HEK293 (cell line): Measurements from ENCODE around the gene DUSP22.

Source experiments
- CTCF ChIA-PET: fragments of 350-600 bp; formaldehyde crosslinking; extraction: SDS; loops from one replicate; lab custom pipeline; 2021; ENCODE audit warnings: antibody characterized with exemption; lab: Yijun Ruan, JAX
- POLR2A ChIA-PET: fragments of 300-600 bp; formaldehyde crosslinking; extraction: SDS; loops from one replicate; lab custom pipeline; 2020; ENCODE audit warnings: antibody characterized with exemption, inconsistent platforms; lab: Yijun Ruan, JAX
- H3K27ac ChIP-seq: fragments of 200-500 bp; sonication (Bioruptor generic); 2 replicates; pipeline ENCODE4 v1.5.1; 2014; ENCODE audit warnings: low read depth, low read length, control low read depth, inconsistent platforms; ENCODE audit errors: extremely low read depth
- H3K36me3 ChIP-seq, 2 experiments: fragments of 200-500 bp in 1 of 2; sonication (Bioruptor generic) in 1 of 2; 1 replicate in 1 of 2; 2 replicates in 1 of 2; pipeline ENCODE4 v1.5.1; 2014 to 2017; ENCODE audit warnings: inconsistent platforms in 2 of 2, low read length in 2 of 2; ENCODE audit not compliant: control insufficient read depth in 2 of 2, insufficient read depth in 1 of 2
- H3K4me1 ChIP-seq: fragments of 200-500 bp; sonication (Bioruptor generic); 2 replicates; pipeline ENCODE4 v1.5.1; 2014; ENCODE audit warnings: mild to moderate bottlenecking, low read length, inconsistent platforms; ENCODE audit not compliant: control insufficient read depth, insufficient read depth
- H3K4me3 ChIP-seq: 2 replicates; pipeline ENCODE4 v1.5.1; 2011; ENCODE audit warnings: low read depth, mild to moderate bottlenecking, control low read depth, low read length, moderate library complexity
- H3K9me3 ChIP-seq: fragments of 200-500 bp; sonication (Bioruptor generic); 2 replicates; pipeline ENCODE4 v1.5.1; 2014; ENCODE audit warnings: low read depth, low read length, inconsistent platforms; ENCODE audit not compliant: control insufficient read depth, insufficient read depth
- GFI1B ChIP-seq: fragments of 450-650 bp; formaldehyde crosslinking; IDR thresholded peaks from 2 replicates; pipeline ENCODE4 v1.5.1; 2016; ENCODE audit warnings: missing biosample characterization, missing genetic modification characterization
- KLF7 ChIP-seq: fragments of 450-650 bp; formaldehyde crosslinking; IDR thresholded peaks from 2 replicates; pipeline ENCODE4 v1.5.1; 2016; ENCODE audit warnings: missing biosample characterization, missing genetic modification characterization, borderline replicate concordance
- SCRT1 ChIP-seq: fragments of 450-650 bp; formaldehyde crosslinking; IDR thresholded peaks from 2 replicates; pipeline ENCODE4 v1.5.1; 2016; ENCODE audit warnings: missing biosample characterization, missing genetic modification characterization, borderline replicate concordance
- ZBTB17 ChIP-seq: fragments of 450-650 bp; formaldehyde crosslinking; IDR thresholded peaks from 2 replicates; pipeline ENCODE4 v1.5.1; 2016; ENCODE audit warnings: missing biosample characterization, missing genetic modification characterization
- ZBTB21 ChIP-seq: fragments of 450-650 bp; formaldehyde crosslinking; IDR thresholded peaks from 2 replicates; pipeline ENCODE4 v1.5.1; 2017; ENCODE audit warnings: missing biosample characterization, missing genetic modification characterization
- ZFP41 ChIP-seq: fragments of 450-650 bp; formaldehyde crosslinking; IDR thresholded peaks from 2 replicates; pipeline ENCODE4 v1.5.1; 2016; ENCODE audit warnings: missing biosample characterization, missing genetic modification characterization, borderline replicate concordance
- ZNF174 ChIP-seq: fragments of 450-650 bp; formaldehyde crosslinking; IDR thresholded peaks from 2 replicates; pipeline ENCODE4 v1.5.0; 2017; ENCODE audit warnings: missing biosample characterization, mild to moderate bottlenecking, missing genetic modification characterization
- ZNF184 ChIP-seq: fragments of 450-650 bp; IDR thresholded peaks from 2 replicates; pipeline ENCODE4 v1.5.1; 2018; ENCODE audit warnings: missing biosample characterization, mild to moderate bottlenecking, missing genetic modification characterization
- ZNF510 ChIP-seq: fragments of 450-650 bp; formaldehyde crosslinking; IDR thresholded peaks from 2 replicates; pipeline ENCODE4 v1.5.1; 2018; ENCODE audit warnings: mild to moderate bottlenecking, missing genetic modification characterization, missing biosample characterization; ENCODE audit not compliant: insufficient replicate concordance
- ZNF585B ChIP-seq: fragments of 450-650 bp; formaldehyde crosslinking; IDR thresholded peaks from 2 replicates; pipeline ENCODE4 v1.5.1; 2016; ENCODE audit warnings: missing biosample characterization, missing genetic modification characterization
- ZNF677 ChIP-seq: fragments of 450-650 bp; IDR thresholded peaks from 2 replicates; pipeline ENCODE4 v1.5.0; 2018; ENCODE audit warnings: missing biosample characterization, mild to moderate bottlenecking, missing genetic modification characterization, moderate library complexity
- ZNF768 ChIP-seq: fragments of 450-650 bp; formaldehyde crosslinking; IDR thresholded peaks from 2 replicates; pipeline ENCODE4 v1.5.1; 2018; ENCODE audit warnings: missing biosample characterization, mild to moderate bottlenecking, missing genetic modification characterization
- TF ChIP-seq, protein P1 (sequence below): fragments of 450-650 bp; formaldehyde crosslinking; IDR thresholded peaks from 2 replicates; pipeline ENCODE4 v1.5.1; 2016; ENCODE audit warnings: missing biosample characterization, missing genetic modification characterization, low read depth
- TF ChIP-seq, protein P2 (sequence below): fragments of 450-650 bp; formaldehyde crosslinking; IDR thresholded peaks from 2 replicates; pipeline ENCODE4 v1.5.1; 2016; ENCODE audit warnings: missing biosample characterization, missing genetic modification characterization
- TF ChIP-seq, protein P3 (sequence below): fragments of 450-650 bp; formaldehyde crosslinking; IDR thresholded peaks from 2 replicates; pipeline ENCODE4 v1.5.1; 2017; ENCODE audit warnings: missing biosample characterization, missing genetic modification characterization
- TF ChIP-seq, protein P4 (sequence below): fragments of 450-650 bp; formaldehyde crosslinking; IDR thresholded peaks from 2 replicates; pipeline ENCODE4 v1.5.1; 2016; ENCODE audit warnings: missing biosample characterization, missing genetic modification characterization

The DUSP22 gene

DNA sequence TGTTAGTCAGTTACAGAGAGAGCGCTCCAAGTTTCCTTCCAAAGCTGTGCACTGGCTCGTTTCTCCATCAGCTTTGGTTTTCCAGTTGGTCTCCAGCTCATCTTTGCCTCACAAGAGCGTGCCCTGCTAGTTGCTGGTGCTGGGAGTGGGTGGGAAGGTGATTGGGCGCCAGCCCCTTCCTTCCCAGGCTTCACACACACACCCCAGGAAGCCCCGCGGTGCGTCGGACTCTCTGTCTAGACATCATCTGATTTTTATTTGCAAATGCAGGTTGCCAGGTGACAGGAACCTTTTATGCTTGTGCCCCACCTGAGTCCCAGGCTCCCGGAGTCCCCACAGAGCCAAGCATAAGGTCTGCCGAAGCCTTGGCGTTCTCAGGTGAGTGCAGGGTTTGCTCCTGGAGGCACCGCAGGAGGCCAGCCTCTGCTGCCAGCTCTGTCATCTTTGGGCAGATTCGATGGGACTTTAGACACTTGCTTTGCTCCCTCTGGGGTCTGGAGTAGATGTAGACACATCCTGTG lies 106.3 kb downstream of the DUSP22 start (continued):
- TF ChIP-seq, protein P1, sequence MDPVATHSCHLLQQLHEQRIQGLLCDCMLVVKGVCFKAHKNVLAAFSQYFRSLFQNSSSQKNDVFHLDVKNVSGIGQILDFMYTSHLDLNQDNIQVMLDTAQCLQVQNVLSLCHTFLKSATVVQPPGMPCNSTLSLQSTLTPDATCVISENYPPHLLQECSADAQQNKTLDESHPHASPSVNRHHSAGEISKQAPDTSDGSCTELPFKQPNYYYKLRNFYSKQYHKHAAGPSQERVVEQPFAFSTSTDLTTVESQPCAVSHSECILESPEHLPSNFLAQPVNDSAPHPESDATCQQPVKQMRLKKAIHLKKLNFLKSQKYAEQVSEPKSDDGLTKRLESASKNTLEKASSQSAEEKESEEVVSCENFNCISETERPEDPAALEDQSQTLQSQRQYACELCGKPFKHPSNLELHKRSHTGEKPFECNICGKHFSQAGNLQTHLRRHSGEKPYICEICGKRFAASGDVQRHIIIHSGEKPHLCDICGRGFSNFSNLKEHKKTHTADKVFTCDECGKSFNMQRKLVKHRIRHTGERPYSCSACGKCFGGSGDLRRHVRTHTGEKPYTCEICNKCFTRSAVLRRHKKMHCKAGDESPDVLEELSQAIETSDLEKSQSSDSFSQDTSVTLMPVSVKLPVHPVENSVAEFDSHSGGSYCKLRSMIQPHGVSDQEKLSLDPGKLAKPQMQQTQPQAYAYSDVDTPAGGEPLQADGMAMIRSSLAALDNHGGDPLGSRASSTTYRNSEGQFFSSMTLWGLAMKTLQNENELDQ (tag by site-specific recombination), result no peak
- TF ChIP-seq ZNF768 (tag by site-specific recombination), result no peak
- TF ChIP-seq SCRT1 (tag by site-specific recombination), result no peak
- no peak for TF ChIP-seq KLF7 (tag by site-specific recombination)

DNA sequence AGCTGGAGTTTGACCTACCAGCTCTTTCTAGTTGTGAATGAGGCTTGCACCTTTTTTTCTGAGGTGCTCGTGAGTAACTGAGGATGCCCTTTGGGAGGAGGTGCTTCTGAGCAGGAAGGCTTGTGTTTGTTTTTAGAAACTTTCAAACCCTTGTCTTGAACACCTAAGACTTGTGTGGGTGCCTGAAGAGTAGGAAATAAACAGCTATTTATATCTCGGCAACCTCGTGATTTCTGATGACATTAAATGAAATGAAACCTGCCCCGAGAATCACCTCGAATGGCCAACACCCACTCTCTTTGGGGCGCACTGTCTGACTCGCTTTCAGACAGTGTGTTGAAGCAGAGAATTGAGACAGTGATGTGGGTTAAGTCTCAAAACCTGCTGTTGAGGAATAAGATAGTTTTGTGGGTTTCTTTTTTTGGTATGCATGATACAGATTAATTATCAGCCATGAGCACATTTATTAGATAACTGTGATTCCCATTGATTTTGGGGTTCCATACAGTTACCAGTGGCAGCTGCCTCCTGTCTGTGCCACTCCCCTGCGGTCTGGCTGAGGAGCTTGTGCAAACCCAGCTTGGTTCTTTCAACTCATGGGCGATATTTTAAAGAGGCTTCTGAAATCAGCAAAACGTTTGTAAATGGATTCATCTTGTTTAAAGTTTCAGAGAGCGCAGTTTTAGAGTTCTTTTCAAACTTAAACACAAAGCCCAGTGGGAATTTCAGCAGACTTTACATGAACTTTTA lies 107.7 kb downstream of the DUSP22 start:
- H3K36me3 ChIP-seq, result no peaks in the 10 kb centered on the region
- H3K9me3 ChIP-seq, result no peaks in the 10 kb centered on the region
- ChIA-PET POLR2A (no interaction called here), CTCF (interaction anchor here (0.7 to 1.6 kb wide), 5 partner anchors 8 to 1037 kb away, joined by 3 to 5 read pairs (median 5); no protein-coding TSS in a partner anchor)
- no peak overlapping the region for H3K4me3 ChIP-seq
- no peaks in the 10 kb centered on the region for H3K4me1 ChIP-seq
- H3K27ac ChIP-seq, result no peak overlapping the region
- no peak for TF ChIP-seq ZNF585B (tag by site-specific recombination)
- no peak for TF ChIP-seq ZNF184 (tag by site-specific recombination)
- TF ChIP-seq KLF7 (tag by site-specific recombination), result no peak
- TF ChIP-seq, protein P2, sequence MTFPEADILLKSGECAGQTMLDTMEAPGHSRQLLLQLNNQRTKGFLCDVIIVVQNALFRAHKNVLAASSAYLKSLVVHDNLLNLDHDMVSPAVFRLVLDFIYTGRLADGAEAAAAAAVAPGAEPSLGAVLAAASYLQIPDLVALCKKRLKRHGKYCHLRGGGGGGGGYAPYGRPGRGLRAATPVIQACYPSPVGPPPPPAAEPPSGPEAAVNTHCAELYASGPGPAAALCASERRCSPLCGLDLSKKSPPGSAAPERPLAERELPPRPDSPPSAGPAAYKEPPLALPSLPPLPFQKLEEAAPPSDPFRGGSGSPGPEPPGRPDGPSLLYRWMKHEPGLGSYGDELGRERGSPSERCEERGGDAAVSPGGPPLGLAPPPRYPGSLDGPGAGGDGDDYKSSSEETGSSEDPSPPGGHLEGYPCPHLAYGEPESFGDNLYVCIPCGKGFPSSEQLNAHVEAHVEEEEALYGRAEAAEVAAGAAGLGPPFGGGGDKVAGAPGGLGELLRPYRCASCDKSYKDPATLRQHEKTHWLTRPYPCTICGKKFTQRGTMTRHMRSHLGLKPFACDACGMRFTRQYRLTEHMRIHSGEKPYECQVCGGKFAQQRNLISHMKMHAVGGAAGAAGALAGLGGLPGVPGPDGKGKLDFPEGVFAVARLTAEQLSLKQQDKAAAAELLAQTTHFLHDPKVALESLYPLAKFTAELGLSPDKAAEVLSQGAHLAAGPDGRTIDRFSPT (tag by site-specific recombination), result no peak
- TF ChIP-seq, protein P3, sequence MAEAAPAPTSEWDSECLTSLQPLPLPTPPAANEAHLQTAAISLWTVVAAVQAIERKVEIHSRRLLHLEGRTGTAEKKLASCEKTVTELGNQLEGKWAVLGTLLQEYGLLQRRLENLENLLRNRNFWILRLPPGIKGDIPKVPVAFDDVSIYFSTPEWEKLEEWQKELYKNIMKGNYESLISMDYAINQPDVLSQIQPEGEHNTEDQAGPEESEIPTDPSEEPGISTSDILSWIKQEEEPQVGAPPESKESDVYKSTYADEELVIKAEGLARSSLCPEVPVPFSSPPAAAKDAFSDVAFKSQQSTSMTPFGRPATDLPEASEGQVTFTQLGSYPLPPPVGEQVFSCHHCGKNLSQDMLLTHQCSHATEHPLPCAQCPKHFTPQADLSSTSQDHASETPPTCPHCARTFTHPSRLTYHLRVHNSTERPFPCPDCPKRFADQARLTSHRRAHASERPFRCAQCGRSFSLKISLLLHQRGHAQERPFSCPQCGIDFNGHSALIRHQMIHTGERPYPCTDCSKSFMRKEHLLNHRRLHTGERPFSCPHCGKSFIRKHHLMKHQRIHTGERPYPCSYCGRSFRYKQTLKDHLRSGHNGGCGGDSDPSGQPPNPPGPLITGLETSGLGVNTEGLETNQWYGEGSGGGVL (tag by site-specific recombination), result no peak
- TF ChIP-seq ZNF677 (tag by site-specific recombination), result no peak
- TF ChIP-seq ZFP41 (tag by site-specific recombination), result no peak
- TF ChIP-seq, protein P4, sequence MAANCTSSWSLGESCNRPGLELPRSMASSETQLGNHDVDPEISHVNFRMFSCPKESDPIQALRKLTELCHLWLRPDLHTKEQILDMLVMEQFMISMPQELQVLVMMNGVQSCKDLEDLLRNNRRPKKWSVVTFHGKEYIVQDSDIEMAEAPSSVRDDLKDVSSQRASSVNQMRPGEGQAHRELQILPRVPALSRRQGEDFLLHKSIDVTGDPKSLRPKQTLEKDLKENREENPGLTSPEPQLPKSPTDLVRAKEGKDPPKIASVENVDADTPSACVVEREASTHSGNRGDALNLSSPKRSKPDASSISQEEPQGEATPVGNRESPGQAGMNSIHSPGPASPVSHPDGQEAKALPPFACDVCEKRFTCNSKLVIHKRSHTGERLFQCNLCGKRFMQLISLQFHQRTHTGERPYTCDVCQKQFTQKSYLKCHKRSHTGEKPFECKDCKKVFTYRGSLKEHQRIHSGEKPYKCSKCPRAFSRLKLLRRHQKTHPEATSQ, result no peak
- TF ChIP-seq ZNF510, result no peak
- TF ChIP-seq ZNF174, result no peak
- no peak for TF ChIP-seq GFI1B (tag by site-specific recombination)
- TF ChIP-seq ZBTB21 (tag by site-specific recombination), result no peak
- no peak for TF ChIP-seq ZBTB17 (tag by site-specific recombination)
